Peyer's patch (tissue), 4 donors: ENCODE measurements around the gene SMARCB1. TPM values are rescaled to one million over a fixed set of nuclear protein-coding genes. Genes with fewer than 3 reads are reported as not detected.

ENCODE experiments used
- DNase-seq, 3 donors: peaks; one replicate each; pipeline ENCODE4 v3.0.0-alpha.2; 2017 to 2019
- H3K27ac ChIP-seq, 4 donors: fragments of 200-600 bp; sonication (generic); one replicate each; pipeline ENCODE4 v1.5.1; 2016 to 2019
- H3K27me3 ChIP-seq, 2 donors: fragments of 200-600 bp; sonication (generic); one replicate each; pipeline ENCODE4 v1.5.1; 2019
- H3K36me3 ChIP-seq, 3 donors: fragments of 200-600 bp; sonication (generic); one replicate each; pipeline ENCODE4 v1.5.1; 2016 to 2019
- H3K4me1 ChIP-seq, 4 donors: fragments of 200-600 bp; sonication (generic); one replicate each; pipeline ENCODE4 v1.5.1; 2016 to 2019
- H3K4me3 ChIP-seq, 4 donors: fragments of 200-600 bp; sonication (generic); 1 replicate in 3 of 4; 2 replicates in 1 of 4; pipeline ENCODE4 v1.5.1; 2016 to 2019; ENCODE audit warnings: mild to moderate bottlenecking in 1 of 4
- H3K9me3 ChIP-seq, 4 donors: fragments of 200-600 bp; sonication (generic); one replicate each; pipeline ENCODE4 v1.5.1; 2016 to 2019; ENCODE audit warnings: mild to moderate bottlenecking in 1 of 4
- CTCF ChIP-seq, 6 experiments: fragments of 450-650 bp in 4 of 6; fragments of 200-600 bp in 2 of 6; sonication (generic) in 1 of 6; IDR thresholded peaks; one replicate each; pipeline ENCODE4 v1.5.1; 2017 to 2019; ENCODE audit warnings: antibody characterized with exemption in 6 of 6, mild to moderate bottlenecking in 3 of 6, moderate library complexity in 1 of 6
- POLR2A ChIP-seq, 2 donors: fragments of 450-650 bp; IDR thresholded peaks; one replicate each; pipeline ENCODE4 v1.5.1; 2017; ENCODE audit warnings: antibody characterized with exemption in 2 of 2, mild to moderate bottlenecking in 2 of 2, moderate library complexity in 2 of 2
- total RNA-seq, 4 donors: library from RNA; depleted of rRNA; stranded (reverse); fragments of >200 nt; gene quantifications; one replicate each; pipeline ENCODE4 v1.1.0, GENCODE V29; 2016

SMARCB1 gene
- total RNA-seq, 4 donors from 2014 or later = 45.7 to 94.9 (median 77.0) TPM

GRCh38 chr22:23778577-23778900 is 8.2 kb upstream of the SMARCB1 start:
- DNase-seq = no peak
- Histone ChIP-seq H3K4me1 (peaks cover 0 to 14% (median 1%) of the 10 kb centered on the region in 4 donors), H3K27ac (no peak overlapping the region), H3K9me3 (no peaks in the 10 kb centered on the region), H3K27me3 (no peaks in the 10 kb centered on the region), H3K36me3 (no peaks in the 10 kb centered on the region), H3K4me3 (no peak overlapping the region)
- TF ChIP-seq POLR2A (IDR thresholded peaks at IDR 0.05) (no peak), CTCF (IDR thresholded peaks at IDR 0.05) (no peak)

GRCh38 chr22:23779083-23779482 is 7.7 kb upstream of the SMARCB1 start:
- TF ChIP-seq CTCF (IDR thresholded peaks at IDR 0.05) (no peak), POLR2A (IDR thresholded peaks at IDR 0.05) (no peak)
- Histone ChIP-seq H3K4me3 (no peak overlapping the region), H3K4me1 (peaks cover 0 to 11% (median 0%) of the 10 kb centered on the region in 4 donors), H3K36me3 (no peaks in the 10 kb centered on the region), H3K27me3 (no peaks in the 10 kb centered on the region), H3K27ac (no peak overlapping the region), H3K9me3 (no peaks in the 10 kb centered on the region)
- DNase-seq = no peak

- Histone ChIP-seq H3K27ac (no peak overlapping the region), H3K4me1 (peaks cover 0 to 13% (median 0%) of the 10 kb centered on the region in 4 donors)
- no peak for TF ChIP-seq CTCF (IDR thresholded peaks at IDR 0.05)
- no peak for TF ChIP-seq POLR2A (IDR thresholded peaks at IDR 0.05)
Measured at GRCh38 chr22:23779731-23780130, 7.0 kb upstream of the SMARCB1 start.

GRCh38 chr22:23780146-23780748 is 6.5 kb upstream of the SMARCB1 start:
- H3K9me3 ChIP-seq = no peaks in the 10 kb centered on the region
- H3K27ac ChIP-seq = no peak overlapping the region
- no peaks in the 10 kb centered on the region for H3K36me3 ChIP-seq
- H3K4me3 ChIP-seq = no peak overlapping the region
- H3K27me3 ChIP-seq = no peaks in the 10 kb centered on the region
- DNase-seq = no peak
- H3K4me1 ChIP-seq = peaks cover 0 to 8% (median 0%) of the 10 kb centered on the region in 4 donors
- TF ChIP-seq CTCF (IDR thresholded peaks at IDR 0.05) = no peak
- no peak for TF ChIP-seq POLR2A (IDR thresholded peaks at IDR 0.05)

More at GRCh38 chr22:23779731-23780130, 7.0 kb upstream of the SMARCB1 start:
- DNase-seq = no peak
- Histone ChIP-seq H3K36me3 (no peaks in the 10 kb centered on the region), H3K9me3 (no peaks in the 10 kb centered on the region), H3K4me3 (no peak overlapping the region), H3K27me3 (no peaks in the 10 kb centered on the region)

GRCh38 chr22:23781065-23781464 is 5.7 kb upstream of the SMARCB1 start:
- Histone ChIP-seq H3K4me1 (peaks cover 0 to 8% (median 0%) of the 10 kb centered on the region in 4 donors), H3K27me3 (no peaks in the 10 kb centered on the region), H3K36me3 (no peaks in the 10 kb centered on the region), H3K27ac (no peak overlapping the region), H3K4me3 (no peak overlapping the region), H3K9me3 (no peaks in the 10 kb centered on the region)
- no peak for DNase-seq
- no peak for TF ChIP-seq CTCF (IDR thresholded peaks at IDR 0.05)
- TF ChIP-seq POLR2A (IDR thresholded peaks at IDR 0.05) = no peak
